Psoas muscle (tissue), 8 donors: Measurements from ENCODE around the gene CRTAC1. TPM values are rescaled to one million over a fixed set of nuclear protein-coding genes. Genes with fewer than 3 reads are reported as not detected.

Experiments
- ATAC-seq, 4 donors: fragments of 200-7000 bp; cut with Tn5 transposase; one replicate each; pipeline ENCODE4 v1.9.1; 2020; ENCODE audit warnings: moderate library complexity in 3 of 4, mild to moderate bottlenecking in 2 of 4
- DNase-seq, 2 donors: peaks; one replicate each; pipeline ENCODE4 v3.0.0-alpha.2; 2020
- H3K27ac ChIP-seq: fragments of 200-600 bp; one replicate; pipeline ENCODE4 v1.8.0; 2022
- H3K27me3 ChIP-seq, 3 donors: fragments of 200-600 bp in 1 of 3; one replicate each; pipeline versions ENCODE4 v1.6.1 to v1.8.0; 2013 to 2022; ENCODE audit warnings: low read length in 2 of 3, mild to moderate bottlenecking in 2 of 3, moderate library complexity in 1 of 3; ENCODE audit not compliant: insufficient read depth in 3 of 3
- H3K36me3 ChIP-seq, 2 donors: fragments of 200-600 bp in 1 of 2; one replicate each; pipeline versions ENCODE4 v1.6.1 to v1.8.0; 2013 to 2022; ENCODE audit warnings: low read depth in 1 of 2, mild to moderate bottlenecking in 1 of 2, moderate library complexity in 1 of 2; ENCODE audit not compliant: insufficient read depth in 1 of 2
- H3K4me1 ChIP-seq: fragments of 200-600 bp; one replicate; pipeline ENCODE4 v1.8.0; 2022
- H3K4me3 ChIP-seq: fragments of 200-600 bp; one replicate; pipeline ENCODE4 v1.8.0; 2022; ENCODE audit warnings: mild to moderate bottlenecking
- H3K9me3 ChIP-seq: fragments of 200-600 bp; one replicate; pipeline ENCODE4 v1.8.0; 2022
- CTCF ChIP-seq: fragments of 200-600 bp; IDR thresholded peaks from one replicate; pipeline ENCODE4 v1.8.0; 2022; ENCODE audit warnings: antibody characterized with exemption
- WGBS, 3 donors: extraction: QIAGEN DNeasy Blood & Tissue Kit; methylation state at CpG; one replicate each; pipeline versions ENCODE4 v1.1.6 to v1.1.7; 2013; 5-methylcytosine and 5-hydroxymethylcytosine counted together
- intact Hi-C, 2 donors: fragments of 100-400 bp; cut with DNase I; formaldehyde crosslinking; loops; one replicate each; pipeline versions ENCODE4 v1.11.0 to v1.14.2; 2022
- polyA plus RNA-seq, 3 donors: library from polyadenylated mRNA; stranded (reverse); fragments of 200-250 nt; gene quantifications; one replicate each; pipeline ENCODE4 v1.2.3, GENCODE V29; 2013
- total RNA-seq, 4 donors: library from RNA; stranded (reverse); fragmentation: NEBNext Ultra II Directional in 2 of 4; extraction: Animal tissue kit (Norgen Biotek cat#: 25700) in 2 of 4; gene quantifications; one replicate each; pipeline versions ENCODE4 v1.2.1 to v1.2.4, GENCODE V29; 2021 to 2023
- donor health status: healthy with polysubstance abuse.
- donor health status: DM: no; HTN: no; CAD: no; lungs with moderate emphysema.
- donor health status: Bipolar disorder and iron deficiency.
- donor health status: healthy.
- donor health status: DM: yes; HTN: yes; CAD: no.
- donor health status: DM: no; HTN: no; CAD: no.
- donor health status: DM: no; HTN: no; CAD: no.
- donor health status: DM: yes; HTN: yes; CAD: no.

The CRTAC1 gene
- total and polyA plus RNA-seq, 7 donors, result 0.07 to 0.93 (median 0.30) TPM

GRCh38 chr10:97892939-97893338, 137.5 kb downstream of the CRTAC1 start:
- DNase-seq, result no peak
- intact Hi-C loops, result no loop called here
- Histone ChIP-seq H3K4me1 (no peaks in the 10 kb centered on the region), H3K4me3 (no peak overlapping the region), H3K9me3 (no peaks in the 10 kb centered on the region), H3K27me3 (peaks cover 0 to 10% (median 2%) of the 10 kb centered on the region in 3 donors), H3K27ac (no peak overlapping the region), H3K36me3 (no peaks in the 10 kb centered on the region)
- no peak for TF ChIP-seq CTCF
- 61 to 85% (median 72%) methylated on average over 2 of the region's 2 CpGs for WGBS, 3 donors
- no peak for ATAC-seq

DNA sequence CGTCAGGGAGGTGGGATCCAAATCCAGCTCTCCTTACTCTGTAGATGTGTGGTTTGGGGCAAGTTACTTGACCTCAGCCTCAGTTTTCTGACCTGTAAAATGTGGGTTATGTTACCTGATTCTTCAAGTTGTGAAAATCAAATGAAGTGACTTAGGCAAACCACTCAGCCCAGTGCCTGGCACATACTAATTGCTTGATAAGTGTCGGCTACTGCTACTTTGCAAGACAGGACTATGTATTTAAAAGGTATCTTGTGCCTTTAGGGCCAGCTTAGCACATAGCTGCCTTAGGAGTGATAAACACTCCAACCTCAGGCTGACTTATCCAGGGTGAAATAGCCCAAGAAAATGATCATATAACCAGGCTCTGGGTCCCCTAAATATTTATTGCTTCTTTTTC, 137.9 kb downstream of the CRTAC1 start:
- WGBS, 3 donors, result 92 to 95% (median 95%) methylated on average over 2 of the region's 2 CpGs
- no peak for ATAC-seq
- peaks cover 0 to 10% (median 2%) of the 10 kb centered on the region in 3 donors for H3K27me3 ChIP-seq
- no peak for TF ChIP-seq CTCF
- no peak overlapping the region for H3K4me3 ChIP-seq
- H3K4me1 ChIP-seq, result no peaks in the 10 kb centered on the region
- H3K9me3 ChIP-seq, result no peaks in the 10 kb centered on the region
- H3K27ac ChIP-seq, result no peak overlapping the region
- no peaks in the 10 kb centered on the region for H3K36me3 ChIP-seq
- intact Hi-C loops, result no loop called here
- DNase-seq, result no peak

GRCh38 chr10:97891497-97892167, 138.8 kb downstream of the CRTAC1 start:
- Histone ChIP-seq H3K36me3 (no peaks in the 10 kb centered on the region), H3K9me3 (no peaks in the 10 kb centered on the region), H3K4me1 (no peaks in the 10 kb centered on the region), H3K27me3 (peaks cover 0 to 6% (median 2%) of the 10 kb centered on the region in 3 donors), H3K27ac (no peak overlapping the region), H3K4me3 (no peak overlapping the region)
- DNase-seq (no peak), ATAC-seq (no peak)
- WGBS, 3 donors, result 65 to 69% (median 67%) methylated on average over 17 of the region's 17 CpGs
- intact Hi-C loops, result no loop called here
- TF ChIP-seq CTCF, result no peak

DNA sequence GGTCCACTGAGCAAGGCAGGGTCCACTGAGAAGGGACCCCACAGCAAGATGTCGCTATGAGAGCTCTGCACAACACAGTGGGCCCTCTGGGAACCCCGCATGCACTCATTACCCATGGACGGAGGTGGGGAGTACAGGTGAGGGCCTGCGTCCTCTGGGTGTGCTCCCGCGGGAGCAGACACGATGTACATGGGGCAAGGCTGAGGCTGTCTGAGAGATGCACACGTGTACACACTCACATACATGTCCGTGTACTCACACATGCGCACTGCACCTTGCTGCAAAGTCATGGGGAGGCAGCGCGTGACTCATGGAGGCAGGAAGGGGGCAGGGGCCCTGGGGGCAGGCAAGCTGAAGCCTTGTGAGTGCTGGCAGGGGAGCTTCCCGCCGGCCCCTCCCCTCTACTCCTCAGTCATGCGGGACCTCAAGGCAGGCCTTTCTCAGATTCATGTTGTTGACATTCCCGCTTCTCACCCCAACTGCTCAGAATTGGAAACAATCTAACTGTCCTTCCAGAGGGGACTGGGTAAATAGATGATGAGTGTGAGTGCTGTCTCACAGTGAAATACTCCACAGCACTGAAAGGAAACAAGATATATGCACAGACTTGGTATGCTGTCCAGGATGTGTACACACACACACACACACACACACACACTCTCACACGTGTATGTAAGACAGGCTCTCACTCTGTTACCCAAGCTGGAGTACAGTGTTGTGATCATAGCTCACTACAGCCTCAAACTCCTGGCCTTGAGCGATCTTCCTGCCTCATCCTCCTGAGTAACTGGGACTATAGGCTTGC, 140.8 kb downstream of the CRTAC1 start:
- no peak overlapping the region for H3K27ac ChIP-seq
- TF ChIP-seq CTCF, result no peak
- peaks cover 0 to 3% (median 2%) of the 10 kb centered on the region in 3 donors for H3K27me3 ChIP-seq
- DNase-seq (no peak), ATAC-seq (no peak)
- no peaks in the 10 kb centered on the region for H3K36me3 ChIP-seq
- no peaks in the 10 kb centered on the region for H3K4me1 ChIP-seq
- intact Hi-C loops, result no loop called here
- H3K4me3 ChIP-seq, result no peak overlapping the region
- no peaks in the 10 kb centered on the region for H3K9me3 ChIP-seq
- WGBS, 3 donors, result 61 to 63% (median 62%) methylated on average over 18 of the region's 18 CpGs
